ENCODE data around the gene WRAP73.

WRAP73 gene

DNA sequence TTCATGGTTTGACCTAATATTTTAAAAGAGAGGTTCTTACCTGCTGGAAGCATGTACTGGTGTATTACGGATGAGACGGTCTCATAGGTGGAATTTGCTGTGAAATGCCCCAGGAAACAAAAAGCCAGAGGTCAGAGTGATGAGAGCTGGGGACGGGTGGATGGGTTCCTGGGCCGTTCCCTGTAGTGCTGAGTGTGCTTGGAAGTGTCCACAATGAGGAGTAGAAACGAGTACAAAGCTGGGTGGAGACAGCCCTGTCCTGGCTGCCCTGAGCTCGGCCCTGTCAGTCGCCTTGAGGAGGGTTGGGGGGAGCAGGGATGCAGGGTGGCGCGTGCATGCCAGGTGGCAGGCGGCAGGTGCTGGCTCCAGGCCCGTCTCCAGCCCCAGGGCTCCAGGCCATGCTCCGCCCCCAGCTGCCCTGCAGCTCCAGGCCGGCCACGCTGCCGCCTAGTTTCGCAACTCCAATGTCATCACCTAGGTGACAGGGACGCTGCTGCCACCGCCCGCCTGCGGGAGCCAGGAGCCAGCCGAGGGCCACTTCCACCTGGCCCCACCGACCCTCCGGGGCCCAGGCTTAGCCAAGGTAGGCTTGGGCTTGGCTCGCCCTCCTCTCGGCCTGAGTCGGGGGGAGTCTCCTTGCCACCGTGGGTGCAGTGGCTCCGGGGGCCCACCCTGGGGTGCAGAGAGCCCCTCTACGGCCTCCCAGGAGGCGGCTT is 18.8 kb upstream of the WRAP73 start:
- no peak for DNase-seq (ENCODE audit: low spot score)

DNA sequence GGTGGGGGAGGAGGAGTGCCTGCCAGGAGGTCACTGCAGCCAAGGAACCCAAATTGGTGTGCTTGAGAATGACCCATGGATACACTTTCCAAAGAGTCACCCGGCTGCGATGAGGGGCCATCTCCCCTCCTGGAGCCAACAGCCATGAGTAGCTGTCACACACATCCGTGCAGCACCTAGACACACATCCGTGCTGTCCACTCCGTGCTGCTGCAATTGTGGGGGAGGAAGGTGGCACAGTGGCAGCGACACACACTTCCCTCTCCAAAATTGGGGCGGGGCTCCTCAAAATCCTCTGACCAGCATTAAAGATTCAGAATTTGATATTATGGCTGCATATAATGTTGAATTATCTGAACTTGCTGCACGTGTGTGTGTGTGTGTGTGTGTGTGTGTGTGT is 18.2 kb upstream of the WRAP73 start:
- DNase-seq (ENCODE audit: low spot score) = no peak

DNA sequence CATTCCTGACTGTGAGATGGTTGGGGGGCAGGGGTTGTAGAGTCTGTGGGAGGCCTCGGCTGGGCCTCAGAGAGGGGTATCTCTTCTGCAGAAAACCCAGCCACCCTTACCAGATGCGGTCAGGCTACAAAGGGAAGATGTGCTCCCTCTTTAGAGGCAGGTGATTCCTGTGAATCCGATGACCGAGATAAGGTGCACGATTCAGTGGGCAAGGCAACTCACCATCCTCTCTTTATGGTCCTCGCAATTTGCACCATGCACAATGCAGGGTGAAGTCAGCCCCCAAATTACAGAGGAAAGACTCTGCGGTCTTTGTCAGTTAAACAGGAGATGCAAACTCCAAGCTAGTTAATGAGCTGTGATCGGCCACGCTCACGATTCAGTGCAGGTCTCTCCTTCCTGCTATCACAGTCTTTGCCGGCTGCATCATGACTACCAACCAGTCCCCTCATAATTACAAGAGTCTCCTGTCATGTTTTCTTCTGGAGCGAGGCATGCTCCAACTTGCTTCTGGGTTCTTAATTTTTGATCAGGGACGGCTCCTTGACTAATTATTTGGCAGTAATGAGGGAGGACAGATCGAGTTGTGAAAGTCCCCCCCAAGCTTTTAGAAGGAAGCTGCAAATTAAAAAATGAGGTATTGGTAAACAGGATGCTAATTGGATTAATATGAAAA is 14.9 kb upstream of the WRAP73 start:
- no peak for DNase-seq (ENCODE audit: low spot score)

DNA sequence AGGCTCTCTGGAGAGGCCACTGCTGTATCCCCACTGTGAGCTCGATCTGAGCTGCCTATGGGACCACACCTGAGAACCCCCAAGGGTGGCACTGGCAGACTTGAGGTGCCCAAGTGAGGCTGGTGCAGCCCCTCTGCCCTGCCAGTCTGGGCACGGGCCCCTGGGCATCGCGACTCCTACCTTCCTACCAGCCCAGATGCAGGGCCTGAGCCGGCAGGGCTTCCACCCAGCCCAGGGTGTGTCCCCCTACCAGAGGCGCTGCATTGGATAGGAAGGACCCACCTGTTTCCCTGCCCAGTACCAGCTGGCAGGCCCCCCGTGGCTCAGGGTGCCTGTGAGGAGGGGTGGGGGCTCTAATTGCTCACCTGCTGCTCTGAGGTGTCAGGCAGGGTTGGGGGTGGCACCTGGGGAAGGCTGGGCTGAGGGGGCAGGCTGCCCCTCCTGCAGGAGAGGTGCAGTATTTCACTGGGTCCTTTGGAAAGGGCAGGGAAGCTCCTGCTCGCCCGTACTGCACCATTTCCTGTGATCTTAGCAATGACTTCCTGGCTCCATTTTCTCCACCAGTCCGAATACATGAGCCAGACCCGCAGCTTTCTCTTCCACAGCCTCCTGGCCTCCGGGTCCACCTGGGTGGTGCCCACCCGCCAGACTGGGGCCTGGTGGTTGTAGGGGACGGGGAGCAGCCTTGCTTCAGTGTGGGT is 14.2 kb upstream of the WRAP73 start:
- DNase-seq (ENCODE audit: low spot score) = no peak

DNA sequence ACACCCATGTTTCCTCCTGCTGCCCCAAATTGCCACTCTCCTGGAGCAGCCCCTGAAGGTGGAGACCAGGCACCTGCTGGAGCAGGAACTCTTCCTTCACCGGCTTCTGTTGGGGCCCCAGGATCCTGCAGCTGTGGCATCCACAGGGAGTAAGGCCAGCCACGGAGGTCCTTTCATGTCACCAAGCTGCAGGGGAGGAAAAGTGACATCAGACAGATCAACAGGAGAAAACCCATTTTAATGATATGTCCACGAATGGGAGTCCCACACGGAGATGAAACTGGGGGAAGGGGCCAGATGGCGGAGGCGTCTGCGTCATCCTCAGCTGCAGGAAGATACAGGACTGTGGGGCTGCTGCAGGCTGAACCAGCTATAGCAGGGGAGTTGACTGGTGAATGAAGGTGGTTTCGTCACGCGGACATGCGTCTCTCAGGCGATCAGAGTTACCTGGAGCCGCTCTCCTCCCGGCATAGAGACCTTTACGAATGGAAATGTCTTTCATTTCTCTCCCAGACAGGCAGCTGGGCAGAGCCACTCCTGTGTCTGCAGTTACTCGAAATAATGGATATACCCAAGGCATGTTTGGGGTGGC is 12.3 kb upstream of the WRAP73 start:
- DNase-seq (ENCODE audit: low spot score) = no peak

DNA sequence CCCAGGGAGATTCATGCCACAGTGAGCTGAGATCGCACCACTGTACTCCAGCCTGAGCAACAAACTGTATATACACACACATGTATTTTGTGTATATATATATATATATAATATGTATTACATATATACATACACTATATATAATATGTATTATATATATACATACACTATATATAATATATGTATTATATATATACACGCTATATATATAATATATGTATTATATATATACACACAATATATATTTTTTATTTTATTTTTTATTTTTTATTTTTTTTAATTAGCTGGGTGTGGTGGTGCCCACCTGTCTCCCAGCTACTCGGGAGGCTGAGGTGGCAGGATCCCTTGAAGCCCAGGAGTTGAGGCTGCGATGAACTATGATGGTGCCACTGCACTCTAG is 11.7 kb upstream of the WRAP73 start:
- no peak for DNase-seq (ENCODE audit: low spot score)

DNA sequence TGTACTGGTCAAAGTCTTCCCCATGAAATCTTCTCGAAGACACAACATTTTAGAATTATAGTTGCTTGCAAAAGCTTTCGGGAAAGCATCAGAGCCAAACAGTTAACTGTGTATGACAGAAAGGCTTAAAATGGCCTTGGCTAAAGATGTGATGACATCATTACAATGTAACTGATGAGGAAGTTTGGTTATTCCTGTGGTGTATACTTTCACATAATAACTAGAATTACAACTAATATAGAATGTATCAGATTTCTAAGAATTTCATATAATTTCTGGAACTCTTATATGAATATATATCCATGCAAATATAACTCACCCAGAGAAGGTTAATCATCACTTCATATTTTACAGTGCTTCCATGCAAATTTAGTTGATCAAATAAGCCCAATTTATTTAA is 10.8 kb upstream of the WRAP73 start:
- no peak for DNase-seq (ENCODE audit: low spot score)

DNA sequence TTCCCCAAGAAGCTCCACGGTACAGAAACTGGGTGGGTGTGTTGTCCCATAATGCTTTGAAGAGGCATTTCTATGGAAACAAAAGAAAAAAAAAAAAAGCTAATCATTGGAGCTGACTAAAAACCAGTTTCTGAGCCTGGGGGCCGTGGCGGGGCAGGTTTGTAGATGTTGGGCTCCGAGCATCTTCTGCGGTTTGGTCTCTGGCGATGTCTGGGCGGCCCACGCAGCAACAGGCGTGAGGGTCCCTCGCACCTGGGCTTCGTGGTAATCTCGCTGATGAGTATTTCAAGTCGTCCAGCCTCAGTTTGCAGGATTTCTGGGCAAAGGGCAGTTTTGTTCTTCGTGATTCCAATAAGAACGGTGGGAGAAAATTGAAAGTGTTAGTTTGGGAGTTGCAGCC is 9.2 kb upstream of the WRAP73 start:
- no peak for DNase-seq (ENCODE audit: low spot score)

DNA sequence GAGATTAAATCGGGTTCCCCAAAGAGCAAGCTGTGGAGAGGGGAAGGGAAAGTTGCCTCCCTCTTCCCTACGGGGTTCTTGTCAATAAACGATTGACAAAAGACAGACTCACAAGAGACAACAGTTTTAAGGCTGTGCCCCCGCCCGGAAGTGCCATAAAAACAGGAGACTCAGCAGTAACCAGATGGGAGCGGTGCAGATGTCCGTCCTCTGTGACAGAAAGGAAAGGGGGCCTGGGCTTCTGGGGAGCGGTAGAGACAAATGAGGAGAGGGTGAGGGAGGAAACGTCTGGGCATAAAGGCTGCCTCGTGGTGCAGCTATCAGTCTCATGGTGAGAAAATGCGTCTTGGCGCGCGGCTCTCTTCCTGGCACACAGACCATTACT is 8.3 kb upstream of the WRAP73 start:
- DNase-seq (ENCODE audit: low spot score) = no peak

DNA sequence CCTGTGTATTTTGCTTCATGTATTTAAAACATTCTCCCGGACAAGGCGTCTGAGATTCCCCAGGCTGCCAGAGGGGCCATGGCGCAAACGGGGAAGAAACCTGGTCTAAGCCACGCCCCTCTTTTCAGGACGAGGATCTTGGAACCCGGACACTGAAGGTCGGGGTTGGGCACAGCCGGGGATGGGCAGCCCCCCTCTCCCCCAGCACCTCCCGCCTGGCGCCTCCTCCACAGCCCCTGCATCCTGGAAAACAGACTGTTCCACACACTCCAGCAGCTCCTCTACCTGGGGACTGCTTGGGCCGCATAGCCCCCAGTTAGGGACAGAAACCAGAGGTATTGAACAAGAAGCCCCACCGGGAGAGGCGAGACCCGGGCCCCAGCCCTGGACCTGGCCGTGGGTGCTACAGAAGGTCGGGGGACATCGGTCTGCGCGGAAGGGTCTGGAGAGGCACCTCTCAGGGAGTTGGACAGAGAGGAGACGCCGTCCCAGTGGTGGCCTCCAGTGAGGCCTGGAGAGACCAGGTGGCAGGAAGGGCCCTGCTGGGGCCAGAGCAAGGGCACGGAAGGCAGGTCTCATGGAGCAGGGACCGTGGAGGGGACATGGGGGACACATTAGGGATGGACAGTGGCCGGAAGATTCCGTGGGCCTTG is 7.8 kb upstream of the WRAP73 start:
- DNase-seq (ENCODE audit: low spot score) = no peak

DNA sequence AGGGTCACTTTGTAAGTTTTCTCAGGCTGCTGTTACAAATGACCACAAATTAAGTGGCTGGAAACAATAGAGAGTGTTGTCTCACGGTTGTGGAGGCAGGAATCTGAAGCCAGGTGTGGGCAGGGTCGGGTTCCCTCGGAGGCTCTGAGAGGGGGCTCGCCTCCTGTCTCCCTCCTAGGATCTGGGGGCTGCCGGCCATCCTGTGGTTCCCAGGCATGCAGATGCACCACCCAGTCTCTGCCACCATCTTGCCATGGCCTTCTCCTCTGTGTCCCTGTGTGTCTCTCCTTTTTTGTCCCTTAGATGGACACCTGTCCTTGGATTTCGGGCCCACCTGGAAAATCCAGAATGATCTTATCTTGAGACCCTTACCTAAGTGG is 7.2 kb upstream of the WRAP73 start:
- DNase-seq (ENCODE audit: low spot score) = no peak

DNA sequence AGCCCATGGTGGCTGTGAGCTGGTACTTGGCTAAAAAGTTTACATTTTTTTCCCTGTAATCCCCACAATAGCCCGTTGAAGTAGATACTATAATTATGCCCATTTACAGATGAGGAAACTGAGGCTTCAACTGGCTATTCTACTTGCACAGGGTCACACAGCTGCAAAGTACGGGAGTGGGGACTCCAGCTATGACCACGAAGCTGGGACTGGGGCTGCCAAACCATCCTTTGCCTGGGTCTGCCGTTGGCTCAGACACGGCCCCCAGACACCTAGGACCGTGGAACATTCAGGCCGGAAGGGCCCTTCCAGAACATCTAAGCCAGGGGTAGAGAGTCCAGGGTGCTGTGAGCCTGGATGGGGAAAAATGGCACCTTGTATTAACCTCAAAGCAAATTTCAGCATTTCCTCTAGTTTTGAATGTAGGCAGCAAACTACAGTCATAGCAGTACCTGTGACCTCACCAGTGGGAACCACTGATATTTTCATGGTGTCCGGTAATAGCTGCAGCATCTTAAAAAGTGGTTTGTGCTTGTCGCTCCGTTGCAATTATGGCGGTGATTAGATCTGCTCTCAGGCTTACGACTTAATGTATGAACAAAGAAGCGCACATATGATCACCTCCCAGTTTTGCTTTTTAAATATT is 6.7 kb upstream of the WRAP73 start:
- DNase-seq (ENCODE audit: low spot score) = no peak

DNA sequence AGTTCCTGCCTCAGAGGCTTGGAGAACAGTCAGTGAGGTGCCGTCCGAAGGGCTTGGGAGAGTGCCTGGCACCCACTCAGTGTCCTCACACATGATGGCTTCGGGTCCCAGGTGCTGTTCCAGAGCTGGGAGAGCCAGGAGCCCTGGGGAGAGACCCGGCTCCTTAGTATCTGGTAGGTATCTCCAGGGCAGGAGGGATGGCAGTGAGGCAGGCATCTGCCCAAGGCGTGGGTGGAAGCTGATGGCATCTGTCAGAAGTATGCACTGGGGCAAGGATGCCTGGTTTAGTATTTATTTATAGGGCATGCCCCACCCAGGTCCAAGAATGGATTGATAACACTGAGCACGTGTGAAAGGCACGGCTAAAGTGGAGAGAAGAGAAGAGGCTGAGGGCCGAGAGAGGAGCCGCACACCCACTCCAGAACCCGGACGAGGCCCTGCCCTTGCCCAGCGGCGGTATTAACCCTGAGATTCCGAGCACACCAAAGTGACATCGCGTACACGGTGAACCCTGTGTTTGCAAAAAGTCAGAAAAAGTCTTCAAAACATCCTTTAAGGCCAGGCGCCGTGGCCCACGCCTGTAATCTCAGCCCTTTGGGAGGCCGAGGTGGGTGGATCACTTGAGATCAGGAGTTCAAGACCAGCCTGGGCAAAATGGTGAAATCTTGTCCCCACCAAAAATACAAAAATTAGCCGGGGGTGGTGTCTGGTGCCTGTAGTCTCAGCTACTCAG is 4.8 kb upstream of the WRAP73 start:
- DNase-seq (ENCODE audit: low spot score) = no peak

DNA sequence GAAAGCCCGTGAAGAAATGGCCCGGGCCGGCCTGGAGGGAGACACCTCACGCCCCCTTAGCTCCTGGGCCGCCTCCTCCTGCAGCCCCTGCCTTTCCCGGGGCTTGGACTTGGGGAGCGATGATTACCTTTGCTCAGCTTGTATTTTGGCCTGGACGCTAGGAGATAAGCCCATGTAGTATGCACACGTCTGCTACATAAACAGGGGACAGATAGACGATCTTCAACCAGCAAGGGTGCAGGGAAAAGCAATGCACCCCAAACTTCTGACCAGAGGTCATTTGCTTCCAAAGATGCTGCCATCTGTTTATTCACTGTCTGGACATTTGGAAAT is 3.3 kb upstream of the WRAP73 start:
- DNase-seq (ENCODE audit: low spot score) = no peak

DNA sequence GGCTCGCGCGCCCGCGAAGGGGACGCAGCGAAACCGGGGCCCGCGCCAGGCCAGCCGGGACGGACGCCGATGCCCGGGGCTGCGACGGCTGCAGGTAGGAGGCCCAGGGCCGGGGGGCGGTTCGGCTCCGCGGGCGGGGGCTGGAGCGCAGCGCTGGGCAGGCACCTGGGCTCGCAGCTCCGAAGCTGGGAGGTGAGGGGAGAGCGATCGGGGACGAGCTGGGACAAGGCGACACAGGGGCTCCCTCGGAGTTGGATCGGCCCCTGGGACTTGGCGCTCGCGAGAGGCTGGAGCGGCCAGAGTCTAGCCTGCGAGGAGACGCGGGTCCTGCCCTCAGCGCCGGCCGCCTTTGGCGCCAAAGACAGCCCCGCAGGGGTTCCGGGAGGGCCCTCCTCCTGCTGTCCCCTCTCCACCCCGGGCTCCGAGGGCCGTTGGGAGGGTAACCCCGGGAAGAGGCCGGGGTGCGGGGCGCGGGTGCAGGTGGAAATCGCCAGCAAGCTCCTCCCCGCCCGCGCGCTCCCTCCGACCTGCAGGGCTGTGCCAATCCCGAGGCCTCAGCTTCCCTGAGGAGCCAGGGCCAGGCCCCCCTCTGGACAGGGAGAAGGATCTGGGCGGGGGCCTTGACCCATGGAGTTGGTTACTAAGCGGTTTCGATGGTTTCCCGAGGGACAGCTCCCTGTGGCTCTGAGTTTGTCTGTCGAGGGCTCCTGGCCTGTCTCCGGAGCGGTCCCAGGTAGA is 2.8 kb upstream of the WRAP73 start:
- DNase-seq (ENCODE audit: low spot score) = no peak

DNA sequence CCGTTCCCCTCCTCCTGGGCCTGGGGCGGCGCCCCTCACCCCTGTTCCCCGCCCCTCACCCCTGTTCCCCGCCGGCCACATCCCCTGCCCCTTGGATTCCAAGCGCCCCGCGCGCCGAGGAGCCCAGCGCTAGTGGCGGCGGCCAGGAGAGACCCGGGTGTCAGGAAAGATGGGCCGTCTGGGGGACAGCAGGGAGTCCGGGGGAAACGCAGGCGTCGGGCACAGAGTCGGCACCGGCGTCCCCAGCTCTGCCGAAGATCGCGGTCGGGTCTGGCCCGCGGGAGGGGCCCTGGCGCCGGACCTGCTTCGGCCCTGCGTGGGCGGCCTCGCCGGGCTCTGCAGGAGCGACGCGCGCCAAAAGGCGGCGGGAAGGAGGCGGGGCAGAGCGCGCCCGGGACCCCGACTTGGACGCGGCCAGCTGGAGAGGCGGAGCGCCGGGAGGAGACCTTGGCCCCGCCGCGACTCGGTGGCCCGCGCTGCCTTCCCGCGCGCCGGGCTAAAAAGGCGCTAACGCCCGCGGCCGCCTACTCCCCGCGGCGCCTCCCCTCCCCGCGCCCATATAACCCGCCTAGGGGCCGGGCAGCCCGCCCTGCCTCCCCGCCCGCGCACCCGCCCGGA is 2.1 kb upstream of the WRAP73 start, which contains the start of gene TP73:
TSS of gene TP73 (plus strand) at position 587 of the 618 bp plus-strand sequence. CDS start 29,850 bp downstream, outside the sequence.
- DNase-seq (ENCODE audit: low spot score) = no peak

DNA sequence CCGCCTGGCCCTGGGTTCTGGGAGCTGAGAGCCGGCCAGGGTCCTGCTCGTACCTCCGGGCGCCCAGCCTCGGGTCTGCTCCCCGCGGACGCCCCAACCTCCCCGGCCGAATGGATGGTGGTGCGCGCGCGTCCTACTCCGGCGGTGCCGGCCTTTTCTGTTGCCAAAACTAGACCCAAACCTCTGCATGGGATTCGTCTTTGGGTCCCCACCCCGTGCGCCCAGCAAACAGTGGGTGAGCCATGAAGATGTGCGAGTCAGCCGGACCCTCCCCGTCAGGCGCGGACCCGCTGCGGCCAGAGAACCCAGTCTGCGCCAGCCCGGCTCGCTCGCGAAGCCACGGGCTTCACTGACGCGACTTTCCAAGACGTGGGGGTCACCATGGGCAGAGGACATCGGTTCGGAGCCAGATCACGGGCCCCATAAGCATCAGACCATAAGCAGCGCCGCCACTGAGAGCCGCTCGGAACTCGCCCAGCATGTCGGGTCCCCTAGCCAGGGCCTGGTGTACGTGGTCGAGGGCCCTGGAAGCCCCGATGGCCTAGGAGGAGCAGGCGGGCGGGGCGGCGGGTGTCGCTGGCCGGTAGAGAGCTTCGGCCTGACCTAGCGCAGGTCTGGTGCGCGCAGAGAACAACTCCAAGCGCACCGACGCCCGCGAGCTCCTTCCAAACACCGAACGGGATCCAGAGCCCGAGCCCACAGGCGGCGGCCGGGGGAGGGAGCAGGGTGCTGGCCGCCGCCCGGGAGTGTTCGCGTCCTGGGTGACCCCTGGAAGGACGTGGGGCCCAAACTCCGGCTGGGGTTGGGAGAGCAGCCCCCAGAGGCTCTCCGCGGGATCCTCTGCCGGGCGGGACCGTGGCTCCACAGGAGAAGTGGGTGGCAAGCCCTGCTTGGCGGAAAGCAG is 1.4 kb upstream of the WRAP73 start:
- DNase-seq (ENCODE audit: low spot score) = no peak

DNA sequence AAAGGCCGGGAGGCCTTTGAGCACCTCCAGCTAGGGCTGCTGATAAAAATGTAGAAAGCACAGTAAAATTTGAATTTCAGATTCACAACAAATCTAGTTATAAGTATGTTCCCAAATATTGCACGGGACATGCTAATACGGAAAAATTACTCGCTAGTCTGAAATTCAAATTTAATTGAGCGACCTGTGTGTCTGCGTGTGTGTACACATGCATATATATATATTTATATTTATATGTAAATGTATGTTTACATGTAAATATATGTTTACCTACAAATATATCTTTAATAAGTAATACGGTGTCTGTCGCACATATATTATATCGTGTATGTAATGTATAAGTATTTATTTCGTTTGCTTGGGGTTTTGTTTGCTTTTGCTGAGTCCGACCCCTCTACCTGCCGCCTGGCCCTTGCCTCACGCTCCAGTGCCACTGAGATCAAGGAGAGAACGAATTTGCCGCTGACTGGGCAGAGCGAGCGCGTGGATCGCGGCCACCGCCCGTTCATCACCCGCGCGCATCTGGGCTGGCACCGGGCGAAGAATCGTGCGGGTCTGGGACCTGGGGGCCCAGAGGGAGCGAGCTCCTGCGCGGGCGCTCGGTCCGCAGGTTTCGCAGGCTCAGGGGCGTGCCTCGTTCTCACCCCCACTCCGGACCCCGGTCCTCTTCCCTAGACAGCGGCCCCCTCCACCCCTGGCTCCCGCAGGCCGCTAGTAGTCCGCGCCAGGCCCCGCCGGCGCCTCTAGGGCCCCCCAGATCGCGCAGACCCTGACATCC is 534 bp upstream of the WRAP73 start:
- DNase-seq (ENCODE audit: low spot score) = no peak

Measured in CD4-positive, alpha-beta T cell treated with Interleukin-2 at 100 ng/mL for 4 hours (primary cell).